ENCODE measurements around the gene APEX1. TPM values are rescaled to one million over a fixed set of nuclear protein-coding genes. Genes with fewer than 3 reads are reported as not detected.

The APEX1 gene
- total and polyA plus RNA-seq, 2 of the 8 experiments (the other 6 are each of a cell fraction or from before 2014, with no cell fraction given): 384 to 700 TPM

DNA sequence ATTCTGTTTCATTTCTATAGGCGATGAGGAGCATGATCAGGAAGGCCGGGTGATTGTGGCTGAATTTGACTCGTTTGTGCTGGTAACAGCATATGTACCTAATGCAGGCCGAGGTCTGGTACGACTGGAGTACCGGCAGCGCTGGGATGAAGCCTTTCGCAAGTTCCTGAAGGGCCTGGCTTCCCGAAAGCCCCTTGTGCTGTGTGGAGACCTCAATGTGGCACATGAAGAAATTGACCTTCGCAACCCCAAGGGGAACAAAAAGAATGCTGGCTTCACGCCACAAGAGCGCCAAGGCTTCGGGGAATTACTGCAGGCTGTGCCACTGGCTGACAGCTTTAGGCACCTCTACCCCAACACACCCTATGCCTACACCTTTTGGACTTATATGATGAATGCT is 1.9 kb downstream of the APEX1 start:
- H2BK15ac ChIP-seq (ENCODE audit: low read length): no peak overlapping the region
- ChIA-PET CTCF (ENCODE audit: partially characterized antibody) (interaction anchor here (0.9 kb wide), 1 partner anchor 150 kb away, joined by 3 read pairs; no protein-coding TSS in a partner anchor), POLR2A (ENCODE audit: partially characterized antibody) (interaction anchor here (1.0 to 5.5 kb wide), 12 partner anchors 12 to 544 kb away, joined by 3 to 88 read pairs (median 12); partner anchors contain the start of genes KLHL33, PARP2 and PNP)
- 93% methylated on average over 13 of the region's 13 CpGs; no CpG with 5 or more reads in 1 of the 2 experiments for WGBS, 2 experiments (ENCODE audit: extremely low coverage in 1 of 2, insufficient coverage in 1 of 2, insufficient read length in 1 of 2, insufficient replicate concordance in 2 of 2, low coverage in 1 of 2, low lambda C conversion rate in 2 of 2, missing lambda C conversion rate in 1 of 2)
- H2BK12ac ChIP-seq (ENCODE audit: low read depth, low read length): no peak overlapping the region
- peaks cover 0 to 12% of the 10 kb centered on the region in 2 experiments for H4K20me1 ChIP-seq (replicated peaks in 1 of 2; ENCODE audit: control insufficient read depth in 1 of 2, insufficient read depth in 2 of 2, low read length in 2 of 2)
- no peak overlapping the region for H3K27ac ChIP-seq (ENCODE audit: low read depth, low read length)
- no peak overlapping the region for H3K23ac ChIP-seq (ENCODE audit: insufficient read length)
- no peak overlapping the region for H4K5ac ChIP-seq (ENCODE audit: insufficient read length, low read depth, low read length)
- H3K27me3 ChIP-seq (replicated peaks in 1 of 4; ENCODE audit: control insufficient read depth in 3 of 4, extremely low read depth in 1 of 4, insufficient read depth in 3 of 4, low read length in 3 of 4): no peaks in the 10 kb centered on the region
- no peaks in the 10 kb centered on the region for H3K9me3 ChIP-seq (ENCODE audit: insufficient read depth in 2 of 2, low read depth in 1 of 2, low read length in 1 of 2)
- peaks cover 18 to 46% (median 32%) of the 10 kb centered on the region in 4 experiments; a peak in 7 of 8 replicates for H3K36me3 ChIP-seq (ENCODE audit: control insufficient read depth in 2 of 4, insufficient read depth in 4 of 4, low read length in 3 of 4)
- TF ChIP-seq CBX5 (IDR thresholded peaks at IDR 0.05; ENCODE audit: low read depth, low read length) (no peak), SRF (IDR thresholded peaks at IDR 0.05; ENCODE audit: low read depth, low read length) (no peak), POLR2AphosphoS5 (IDR thresholded peaks at IDR 0.05; ENCODE audit: low read depth, low read length) (peak; percentile 41; the same call in 1 of the 2 replicates), POLR2A (IDR thresholded peaks at IDR 0.05; ENCODE audit: control extremely low read depth in 1 of 2, low read depth in 2 of 2, low read length in 2 of 2) (0 out of 3 replicates have a peak, but pooled peaks of 1 of the 2 experiments have one; percentile 63)
- no peak overlapping the region for H2BK120ac ChIP-seq (replicated peaks; ENCODE audit: low read depth, low read length)
- H3K4ac ChIP-seq (replicated peaks; ENCODE audit: insufficient read length, low read depth, low read length): no peak overlapping the region
- no peak overlapping the region for H3K14ac ChIP-seq (ENCODE audit: insufficient read length)
- H3K79me2 ChIP-seq (ENCODE audit: control insufficient read depth in 1 of 2, insufficient read depth in 2 of 2, low read length in 2 of 2): peaks cover 7 to 50% of the 10 kb centered on the region in 2 experiments
- peak overlapping the region in 1 of 4 experiments; percentile 86; a peak in 4 of 8 replicates for H3K4me3 ChIP-seq (ENCODE audit: extremely low read depth in 1 of 4, insufficient read depth in 2 of 4, low read depth in 3 of 4, low read length in 4 of 4)
- peak overlapping the region; percentile 74 to 79; a peak in 2 of 4 replicates for H3K4me2 ChIP-seq (ENCODE audit: insufficient read depth in 1 of 2, low read depth in 2 of 2, low read length in 2 of 2)
- H3K4me1 ChIP-seq (replicated peaks in 1 of 4; ENCODE audit: control insufficient read depth in 3 of 4, insufficient read depth in 4 of 4, low read length in 3 of 4): peaks cover 0 to 10% (median 2%) of the 10 kb centered on the region in 4 experiments; a peak in 4 of 7 replicates
- no peak overlapping the region for H2AK5ac ChIP-seq (ENCODE audit: low read depth, low read length)
- H2BK5ac ChIP-seq (ENCODE audit: low read depth, low read length): no peak overlapping the region
- no peak overlapping the region for H2BK20ac ChIP-seq (ENCODE audit: low read length)
- H2AFZ ChIP-seq (ENCODE audit: low read length): no peak overlapping the region
- no peak overlapping the region for H3K9ac ChIP-seq (replicated peaks in 1 of 4; ENCODE audit: extremely low read depth in 1 of 4, low read depth in 3 of 4, low read length in 3 of 4)
- H4K8ac ChIP-seq (ENCODE audit: extremely low read depth, insufficient read depth, low read length): no peak overlapping the region
- H3K56ac ChIP-seq (replicated peaks; ENCODE audit: insufficient read length, low read depth, low read length): no peak overlapping the region
- DNase-seq (ENCODE audit: low read depth in 1 of 2, low spot score in 2 of 2) (no peak), FAIRE-seq (no peak)
- peaks cover 6% of the 10 kb centered on the region for H3K79me1 ChIP-seq (ENCODE audit: low read depth, low read length)
- no peak overlapping the region for H4K91ac ChIP-seq (replicated peaks; ENCODE audit: insufficient read length, low read length)
- no peak overlapping the region for H3K18ac ChIP-seq (ENCODE audit: extremely low read depth, low read length)
- H3K23me2 ChIP-seq (ENCODE audit: low read depth, low read length): peaks cover 13% of the 10 kb centered on the region
